ENCODE data around the gene GPR180.
"Not testable (repeated sequence)": the region's sequence is repeated elsewhere in the genome, so short reads cannot be mapped to it uniquely, and the experiment has no call there.

Gene GPR180

DNA sequence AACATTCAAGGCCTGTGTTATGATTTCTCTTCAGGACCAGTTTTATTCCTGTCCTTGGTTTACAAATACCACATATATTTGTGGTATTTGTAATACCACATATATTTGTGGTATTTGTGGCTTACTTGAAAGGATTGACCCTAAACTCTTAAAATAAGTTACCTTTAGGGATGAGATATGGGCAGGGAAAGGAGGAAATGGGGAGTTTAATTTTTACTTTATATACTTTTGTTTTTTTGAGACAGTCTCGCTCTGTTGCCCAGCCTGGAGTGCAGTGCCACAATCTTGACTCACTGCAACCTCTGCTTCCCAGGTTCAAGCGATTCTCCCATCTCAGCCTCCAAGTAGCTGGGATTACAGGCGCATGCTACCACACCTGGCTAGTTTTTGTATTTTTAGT is 3.4 kb upstream of the GPR180 start:
- DNase-seq: no peak

DNA sequence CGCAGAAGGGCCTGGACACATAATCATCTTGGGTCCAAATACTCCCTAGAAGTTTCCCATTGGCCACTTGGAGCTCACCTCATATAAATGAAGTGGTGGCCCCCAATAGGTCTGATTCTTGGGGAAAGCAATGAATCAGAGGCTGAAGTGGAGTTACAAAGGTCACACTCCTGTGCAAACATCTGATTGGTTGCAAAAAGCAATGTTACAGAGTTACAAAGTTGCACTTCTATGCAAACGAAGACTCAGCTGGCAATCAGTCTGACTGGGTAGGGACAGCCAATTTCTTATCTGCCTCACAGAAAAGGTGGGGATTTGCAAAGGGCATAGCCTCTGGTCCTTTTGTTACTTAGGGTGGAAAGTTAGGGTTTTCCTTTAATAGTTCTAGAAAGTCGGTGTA is 1.8 kb upstream of the GPR180 start:
- no peak for DNase-seq

DNA sequence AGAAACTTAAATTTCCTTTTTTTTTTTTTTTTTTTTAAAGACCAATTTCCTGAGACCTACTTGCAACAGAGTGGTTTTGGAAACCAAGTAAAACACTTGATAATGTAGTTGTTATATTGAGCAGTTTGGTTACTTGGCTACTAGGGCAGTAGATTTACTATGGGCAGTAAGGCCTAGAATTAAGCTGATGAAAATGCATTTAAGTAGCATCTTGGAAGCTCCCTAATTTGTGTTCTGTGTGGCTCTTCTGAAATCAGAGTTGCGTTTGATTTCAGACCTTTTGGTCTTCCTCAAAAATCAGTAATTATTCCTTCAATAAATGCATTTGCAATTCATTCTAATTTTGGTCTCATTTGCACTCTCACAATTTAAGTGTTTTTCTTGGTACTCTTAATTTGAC is 810 bp downstream of the GPR180 start:
- no peak for DNase-seq

GRCh38 chr13:94607056-94607455 is 5.4 kb downstream of the GPR180 start:
- DNase-seq: no peak

DNA sequence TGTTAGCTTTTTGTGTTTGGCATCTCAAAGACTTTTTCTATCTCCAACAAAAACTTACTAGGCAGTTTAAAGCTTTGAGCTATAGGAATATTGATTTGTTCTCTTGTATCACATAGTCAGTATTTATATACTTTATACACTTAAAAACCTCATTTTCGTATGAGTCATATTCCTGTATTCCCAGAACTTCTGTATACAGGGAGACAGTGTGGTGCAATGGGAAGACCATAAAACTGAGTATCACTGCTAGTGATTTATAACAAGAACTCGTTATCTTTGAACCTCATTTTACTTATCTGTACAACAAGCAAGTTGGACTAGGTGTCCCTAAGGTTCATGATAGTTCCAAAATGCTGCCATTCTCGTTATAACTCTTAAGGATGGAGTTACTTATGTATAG is 6.3 kb downstream of the GPR180 start:
- DNase-seq: no peak

DNA sequence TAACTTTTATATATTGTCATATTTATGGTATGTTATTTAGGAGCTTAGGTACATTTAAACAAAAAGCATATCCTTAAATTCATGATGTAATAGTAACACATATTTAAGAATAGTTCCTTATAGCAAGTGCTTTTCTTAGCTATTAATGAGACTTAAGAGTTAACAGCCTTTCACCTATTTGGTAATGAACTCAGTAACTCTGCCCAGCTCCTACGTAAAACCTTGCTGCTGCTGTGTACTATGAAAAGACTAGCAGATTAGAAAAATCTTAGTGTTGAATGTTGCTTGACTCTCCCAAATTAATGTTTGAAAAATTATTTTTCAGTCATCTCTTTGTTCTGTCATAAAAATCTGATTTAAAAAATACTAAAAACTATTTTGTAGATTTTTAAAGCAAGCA is 6.9 kb downstream of the GPR180 start:
- DNase-seq: no peak

GRCh38 chr13:94609196-94609595 is 7.5 kb downstream of the GPR180 start:
- DNase-seq: no peak

DNA sequence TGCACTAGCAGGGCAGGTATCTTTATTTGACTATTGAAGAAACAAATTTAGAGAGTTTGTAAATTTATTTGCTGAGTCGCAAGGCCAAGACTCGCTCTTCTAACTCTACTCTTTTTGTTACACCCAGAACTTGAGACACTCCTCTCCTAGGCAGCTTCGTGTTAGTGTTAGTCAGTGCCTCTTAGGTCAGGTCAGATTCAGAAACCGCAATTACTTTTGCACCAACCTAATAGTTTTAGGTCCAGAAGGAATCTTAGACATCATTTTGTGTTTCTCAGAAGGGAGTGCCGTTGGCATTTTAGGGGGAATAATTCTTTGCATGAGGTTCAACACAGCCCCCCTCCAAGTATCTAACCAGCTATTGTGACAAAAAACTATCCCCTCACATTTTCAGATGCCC is 8.8 kb downstream of the GPR180 start:
- no peak for DNase-seq

DNA sequence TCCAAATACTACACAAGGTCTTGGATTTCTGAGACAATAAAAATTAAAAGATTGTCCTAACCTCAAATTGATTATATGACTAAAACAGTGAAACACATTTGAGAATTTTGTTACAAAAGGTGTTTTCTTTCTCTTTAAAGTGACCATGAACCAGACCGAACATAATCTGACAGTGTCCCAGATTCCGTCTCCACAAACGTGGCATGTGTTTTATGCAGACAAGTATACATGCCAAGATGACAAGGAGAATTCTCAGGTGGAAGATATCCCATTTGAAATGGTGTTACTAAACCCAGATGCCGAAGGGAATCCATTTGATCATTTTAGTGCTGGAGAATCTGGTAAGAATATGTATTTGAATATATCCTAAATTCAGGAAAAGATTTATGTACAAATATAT is 10.4 kb downstream of the GPR180 start:
- no peak for DNase-seq

GRCh38 chr13:94613051-94613450 is 11.4 kb downstream of the GPR180 start:
- no peak for DNase-seq

DNA sequence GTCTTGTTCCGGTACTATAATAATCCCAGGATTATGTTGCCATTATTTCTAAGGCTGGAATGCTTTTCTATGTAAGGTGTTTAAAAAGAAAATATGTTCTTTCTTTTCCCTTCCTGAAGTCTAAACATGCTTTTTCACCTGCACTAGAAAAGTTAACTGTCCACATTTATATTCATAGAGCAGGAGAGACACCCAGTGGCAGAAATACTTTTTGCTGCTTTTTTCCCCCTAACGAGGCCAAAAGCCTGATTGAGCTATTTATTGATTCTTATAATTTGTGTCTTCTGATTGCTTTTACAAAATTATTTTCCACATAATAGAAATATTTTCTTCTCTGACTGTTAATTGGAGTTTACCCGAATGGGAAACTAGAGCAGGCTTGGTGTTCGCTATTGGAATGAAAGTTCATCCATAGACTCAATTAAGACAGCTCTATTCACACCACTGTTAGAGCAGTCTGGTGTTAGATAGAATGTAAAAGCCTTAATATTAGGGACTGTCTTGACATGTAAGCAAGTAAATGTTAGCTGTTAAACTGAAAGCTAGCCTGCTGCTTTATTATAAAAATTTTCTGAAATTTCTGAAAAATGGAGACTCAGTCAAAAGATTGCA is 15.8 kb downstream of the GPR180 start:
- DNase-seq: peak; percentile 49

DNA sequence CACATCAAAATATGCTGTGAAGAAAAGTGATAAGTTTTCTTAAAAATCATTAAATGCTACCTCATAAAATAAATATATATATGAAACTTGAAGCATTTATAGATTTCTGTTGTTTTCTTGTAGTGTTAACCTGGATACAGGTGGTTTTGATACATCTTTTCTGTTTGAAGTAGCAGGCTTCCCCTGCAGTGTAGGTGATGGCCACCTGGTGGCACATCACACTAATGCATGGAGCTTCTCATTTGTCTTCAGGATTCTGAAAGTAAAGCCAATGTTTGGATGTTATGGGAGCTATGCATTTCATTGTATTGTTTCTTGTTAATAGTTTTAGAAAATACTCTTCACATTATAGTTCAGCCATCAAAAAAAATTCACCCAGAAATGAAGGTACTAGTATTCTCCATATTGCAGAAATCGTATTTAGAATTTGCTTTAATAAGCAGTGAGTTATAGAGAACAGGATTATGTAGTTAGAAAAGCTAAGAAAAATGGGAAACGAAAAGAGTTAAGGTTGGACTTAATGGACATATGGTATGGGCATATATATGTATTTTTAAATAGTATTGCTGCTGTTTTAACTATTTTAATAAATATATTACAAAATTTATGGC is 18.7 kb downstream of the GPR180 start:
- peak; percentile 23 for DNase-seq

DNA sequence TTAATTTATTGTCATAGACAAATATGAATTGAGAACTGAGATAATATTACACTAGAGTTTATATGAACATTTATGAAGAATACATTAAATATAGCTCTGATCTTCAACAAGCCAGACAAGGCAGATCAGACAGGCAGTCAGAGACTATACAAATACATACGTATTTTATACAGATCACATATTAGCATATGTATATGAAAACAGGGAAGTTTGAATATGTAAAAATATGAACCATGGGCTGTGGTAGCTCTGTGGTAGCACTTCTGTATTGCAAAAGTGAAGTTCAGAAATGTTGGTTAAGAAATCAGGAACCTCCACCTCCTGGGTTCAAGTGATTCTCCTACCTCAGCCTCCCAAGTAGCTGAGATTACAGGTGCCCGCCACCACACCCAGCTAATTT is 20.7 kb downstream of the GPR180 start:
- no peak for DNase-seq

DNA sequence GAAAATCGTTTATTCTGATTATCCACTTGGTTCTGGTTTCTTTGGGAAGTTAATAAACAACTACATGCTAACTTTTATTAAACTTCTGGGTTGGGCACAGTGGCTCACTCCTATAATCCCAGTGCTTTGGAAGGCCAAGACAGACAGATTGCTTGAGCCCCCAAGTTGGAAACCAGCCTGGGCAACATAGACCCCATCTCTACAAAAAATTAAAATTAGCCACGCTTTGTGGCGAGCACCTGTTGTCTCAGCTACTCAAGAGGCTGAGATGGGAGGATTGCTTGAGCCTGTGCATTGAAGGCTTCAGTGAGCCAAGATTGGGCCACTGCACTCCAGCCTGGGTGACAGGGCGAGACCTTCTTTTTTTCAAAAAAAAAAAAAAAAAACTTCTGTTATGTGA is 21.7 kb downstream of the GPR180 start:
- DNase-seq: no peak

GRCh38 chr13:94630858-94631257 is 29.2 kb downstream of the GPR180 start:
- no peak for DNase-seq

- no peak for DNase-seq
These were observed 30.7 kb downstream of the GPR180 start for GRCh38 chr13:94632226-94632980.

- not testable (repeated sequence) for DNase-seq
These were observed 34.4 kb downstream of the GPR180 start for GRCh38 chr13:94636096-94636495.

GRCh38 chr13:94636942-94637578 is 35.4 kb downstream of the GPR180 start:
- DNase-seq: no peak

GRCh38 chr13:94637677-94638076 is 36.0 kb downstream of the GPR180 start:
- DNase-seq: not testable (repeated sequence)

- no peak for DNase-seq
These were observed 39.1 kb downstream of the GPR180 start for GRCh38 chr13:94640721-94641120.

GRCh38 chr13:94641409-94641941 is 39.8 kb downstream of the GPR180 start:
- DNase-seq: no peak

GRCh38 chr13:94646904-94647303 is 45.2 kb downstream of the GPR180 start:
- DNase-seq: no peak

DNA sequence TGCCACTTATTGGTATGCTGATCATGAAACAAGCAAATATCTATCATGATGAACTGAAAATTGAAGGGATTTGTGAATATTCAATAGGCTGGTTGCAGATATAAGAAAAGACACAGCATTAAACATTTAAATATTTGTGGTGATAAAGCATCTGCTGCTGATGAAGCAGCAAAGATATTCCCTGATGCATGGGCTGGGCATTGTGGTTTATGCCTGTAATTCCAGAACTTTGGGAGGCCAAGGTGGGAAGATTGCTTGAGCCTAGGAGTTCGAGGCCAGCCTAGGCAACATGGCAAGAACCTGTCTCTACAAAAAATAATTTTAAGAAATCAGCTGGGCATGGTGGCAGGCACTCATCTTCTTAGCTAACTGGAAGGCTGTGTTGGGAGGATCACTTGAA is 54.5 kb downstream of the GPR180 start:
- no peak for DNase-seq

DNA sequence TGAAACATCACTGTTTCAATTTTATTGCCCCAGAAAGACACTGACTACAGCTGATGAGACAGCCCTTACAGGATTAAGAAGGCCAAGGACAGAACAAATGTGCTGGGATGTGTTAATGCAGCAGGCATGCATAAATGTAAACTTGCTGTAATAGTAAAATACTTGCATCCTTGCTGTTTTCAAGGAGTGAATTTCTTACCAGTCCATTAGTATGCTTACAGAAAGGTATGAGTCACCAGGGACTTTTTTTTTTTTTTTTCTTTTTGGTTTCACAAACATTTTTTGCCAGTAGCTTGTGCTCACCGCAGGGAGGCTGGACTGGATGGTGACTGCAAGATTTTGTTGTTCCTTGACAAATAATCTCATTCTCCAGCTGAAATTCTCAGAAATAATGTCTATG is 55.1 kb downstream of the GPR180 start:
- DNase-seq: no peak

All from CD4-positive, alpha-beta T cell treated with Interleukin-17A for 4 hours (primary cell).